Measurements from ENCODE around the gene CCDC192.

DNA sequence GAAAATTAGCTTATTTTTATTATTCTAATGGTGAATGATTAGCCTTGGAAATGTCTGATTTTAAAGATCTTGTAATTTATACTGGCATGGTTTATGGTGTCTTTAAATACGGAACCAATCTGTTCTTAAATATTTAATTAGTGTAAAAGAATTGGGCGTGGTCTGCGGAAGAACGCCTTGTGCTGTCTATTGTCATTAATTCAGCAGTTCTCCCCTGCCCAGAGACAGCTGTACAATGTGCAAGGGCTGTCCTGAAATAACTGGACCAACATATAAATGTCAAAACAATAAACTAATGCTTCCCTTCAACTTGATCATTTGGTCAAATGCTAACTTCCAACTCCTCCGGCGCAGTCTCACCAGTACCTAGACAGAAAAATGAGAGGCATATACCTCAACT, 124.3 kb downstream of the CCDC192 start:
- TF ChIP-seq, protein P1, sequence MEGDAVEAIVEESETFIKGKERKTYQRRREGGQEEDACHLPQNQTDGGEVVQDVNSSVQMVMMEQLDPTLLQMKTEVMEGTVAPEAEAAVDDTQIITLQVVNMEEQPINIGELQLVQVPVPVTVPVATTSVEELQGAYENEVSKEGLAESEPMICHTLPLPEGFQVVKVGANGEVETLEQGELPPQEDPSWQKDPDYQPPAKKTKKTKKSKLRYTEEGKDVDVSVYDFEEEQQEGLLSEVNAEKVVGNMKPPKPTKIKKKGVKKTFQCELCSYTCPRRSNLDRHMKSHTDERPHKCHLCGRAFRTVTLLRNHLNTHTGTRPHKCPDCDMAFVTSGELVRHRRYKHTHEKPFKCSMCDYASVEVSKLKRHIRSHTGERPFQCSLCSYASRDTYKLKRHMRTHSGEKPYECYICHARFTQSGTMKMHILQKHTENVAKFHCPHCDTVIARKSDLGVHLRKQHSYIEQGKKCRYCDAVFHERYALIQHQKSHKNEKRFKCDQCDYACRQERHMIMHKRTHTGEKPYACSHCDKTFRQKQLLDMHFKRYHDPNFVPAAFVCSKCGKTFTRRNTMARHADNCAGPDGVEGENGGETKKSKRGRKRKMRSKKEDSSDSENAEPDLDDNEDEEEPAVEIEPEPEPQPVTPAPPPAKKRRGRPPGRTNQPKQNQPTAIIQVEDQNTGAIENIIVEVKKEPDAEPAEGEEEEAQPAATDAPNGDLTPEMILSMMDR (IDR thresholded peaks at IDR 0.05; ENCODE audit: insufficient read depth, low read length, poor library complexity, severe bottlenecking), result no peak
- no peak for TF ChIP-seq EZH2phosphoT487 (conservative IDR thresholded peaks at IDR 0.05; ENCODE audit: low read length)

Measured in SU-DHL-6 (cell line).